ENCODE measurements around the gene GPR35.

GRCh38 chr2:240589375-240589774, 35.9 kb upstream of the GPR35 start:
- TF ChIP-seq CTCF (IDR thresholded peaks at IDR 0.05; ENCODE audit: extremely low read depth in 1 of 2, insufficient read depth in 1 of 2, low read depth in 1 of 2, low read length in 2 of 2) (no peak), GATA2 (IDR thresholded peaks at IDR 0.05; ENCODE audit: insufficient read depth, insufficient read length, low read depth, low read length) (no peak)

Data from endothelial cell of umbilical vein (primary cell).